ENCODE measurements around the gene DPYD.

Gene DPYD

DNA sequence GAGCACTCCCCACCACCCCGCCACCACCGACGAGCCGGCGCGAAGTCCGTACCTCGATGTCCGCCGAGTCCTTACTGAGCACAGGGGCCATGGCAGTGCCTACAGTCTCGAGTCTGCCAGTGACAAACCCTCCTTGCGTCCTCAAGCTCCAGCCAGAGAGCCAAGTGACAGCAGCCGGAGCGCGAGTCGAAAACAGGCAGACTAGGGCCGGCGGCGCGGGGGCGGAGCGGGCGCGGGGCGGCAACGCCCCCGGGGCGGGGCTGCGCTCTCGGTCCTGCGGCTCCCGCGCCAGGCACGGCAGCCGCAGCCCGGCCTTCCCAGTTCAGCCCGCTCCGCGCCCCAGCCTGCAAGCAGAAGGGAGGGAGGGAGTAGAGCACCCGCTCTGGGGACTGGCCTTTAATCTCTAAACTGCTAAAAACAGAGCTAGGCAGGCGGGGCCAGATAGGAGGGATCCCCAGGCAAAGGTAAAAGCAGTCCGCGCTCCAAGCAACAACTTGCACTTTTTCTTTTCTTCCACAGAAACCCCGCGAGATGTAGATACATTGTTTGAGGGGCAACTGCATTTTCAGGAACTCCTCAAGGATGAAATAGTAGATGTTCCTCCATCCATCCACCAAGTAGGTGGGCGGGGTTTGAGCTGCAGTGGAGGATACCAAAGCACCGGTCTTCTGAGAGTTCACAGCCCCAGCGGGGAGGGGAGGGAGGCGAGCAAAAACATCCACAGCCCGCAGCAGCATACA, at the start of gene DPYD:
Gene DPYD (minus strand): TSS at position 203 of the 740 bp plus-strand sequence. CDS start 112 bp downstream, at position 91.
- DNase-seq (ENCODE audit: low read depth in 1 of 2, low spot score in 1 of 2) = peak; percentile 66 to 74

- DNase-seq (ENCODE audit: low read depth in 1 of 2, low spot score in 1 of 2) = no peak
Observed at GRCh38 chr1:97960470-97960869, 39.6 kb upstream of the DPYD start.

DNA sequence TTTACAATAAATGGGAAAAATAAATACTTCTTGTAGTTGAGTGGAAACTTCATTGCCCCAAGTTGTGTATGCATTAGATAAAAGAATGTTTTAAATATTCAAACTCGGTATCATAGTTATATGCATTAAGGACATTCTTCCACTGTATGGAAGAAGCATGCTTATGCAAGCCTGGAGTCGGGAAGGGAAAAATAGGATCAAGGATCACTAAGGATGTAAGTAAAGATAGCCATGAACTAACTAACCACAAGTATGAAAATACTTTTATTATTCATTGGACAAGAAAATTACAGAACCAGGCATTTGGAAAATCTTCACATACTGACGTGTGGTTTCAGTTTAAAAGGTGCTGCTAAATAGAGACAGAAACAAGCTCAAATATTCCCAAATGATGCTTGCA, 26.9 kb upstream of the DPYD start:
- DNase-seq (ENCODE audit: low read depth in 1 of 2, low spot score in 1 of 2) = no peak

GRCh38 chr1:97943354-97943753, 22.5 kb upstream of the DPYD start:
- no peak for DNase-seq (ENCODE audit: low read depth in 1 of 2, low spot score in 1 of 2)

DNA sequence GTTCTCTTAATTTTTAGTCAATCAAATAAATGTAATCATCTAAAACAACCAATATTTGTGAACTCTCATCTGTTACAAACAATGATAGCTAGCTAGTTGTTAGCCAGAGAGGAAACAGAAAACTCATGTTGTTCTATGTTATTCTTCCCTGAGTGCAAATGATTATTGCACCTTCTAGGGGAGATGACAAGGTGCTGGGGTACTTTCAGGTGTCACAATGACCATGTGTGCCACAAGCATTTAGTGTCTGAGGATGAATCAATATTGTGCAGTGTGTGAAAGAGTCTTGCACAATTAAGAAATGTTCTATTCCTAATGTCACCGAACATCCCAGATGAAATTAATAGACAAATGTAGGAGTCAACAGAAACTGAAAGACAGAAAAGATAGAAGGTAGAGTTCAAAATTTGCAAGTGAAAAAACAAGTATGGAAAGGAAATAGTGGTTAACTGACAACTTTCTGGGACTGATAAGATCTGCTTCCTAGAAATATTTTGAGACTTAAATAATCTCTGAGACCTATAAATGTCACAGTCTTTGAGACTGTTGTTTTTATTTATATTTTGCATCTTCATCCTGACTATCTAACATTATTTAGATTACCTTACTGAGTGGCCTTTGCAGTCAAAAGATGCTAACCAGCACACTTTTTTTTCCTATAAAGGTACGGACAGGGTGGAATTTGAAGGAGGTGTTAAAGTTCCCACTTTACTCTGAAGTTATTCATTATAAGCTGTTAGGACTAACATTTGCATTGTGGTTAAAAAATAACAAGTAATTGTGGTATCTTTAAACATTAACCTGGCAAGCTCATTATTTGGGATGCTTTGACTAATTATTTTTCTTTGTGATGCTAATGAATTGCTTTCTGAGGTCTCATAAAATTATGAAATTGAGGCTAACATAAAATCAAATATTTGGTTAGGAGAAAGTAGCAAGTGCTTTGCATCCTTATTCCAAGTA, 21.6 kb upstream of the DPYD start:
- DNase-seq (ENCODE audit: low read depth in 1 of 2, low spot score in 1 of 2) = no peak

- no peak for DNase-seq (ENCODE audit: low read depth in 1 of 2, low spot score in 1 of 2)
Observed at GRCh38 chr1:97938285-97938642, 17.4 kb upstream of the DPYD start.

- DNase-seq (ENCODE audit: low read depth in 1 of 2, low spot score in 1 of 2) = no peak
Observed at GRCh38 chr1:97936976-97937375, 16.1 kb upstream of the DPYD start.

DNA sequence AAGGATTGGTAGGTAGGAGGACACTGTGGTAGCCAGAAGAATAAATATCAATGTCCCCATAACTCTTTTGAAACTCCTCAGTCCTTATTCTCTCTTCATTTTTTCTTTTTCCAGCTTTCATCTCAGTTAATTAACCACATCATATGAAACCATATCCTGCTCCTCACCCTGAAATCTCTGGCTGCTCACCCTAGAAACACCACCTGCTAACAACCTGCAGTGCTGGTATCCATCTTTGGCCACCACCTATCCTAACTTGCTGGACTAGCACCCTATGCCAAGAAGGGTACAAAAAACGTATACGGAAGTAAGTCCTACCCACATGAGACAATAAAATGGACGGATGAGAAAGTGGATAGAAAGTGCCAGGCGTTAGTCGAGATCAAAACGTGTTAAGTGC, 13.7 kb upstream of the DPYD start:
- no peak for DNase-seq (ENCODE audit: low read depth in 1 of 2, low spot score in 1 of 2)

DNA sequence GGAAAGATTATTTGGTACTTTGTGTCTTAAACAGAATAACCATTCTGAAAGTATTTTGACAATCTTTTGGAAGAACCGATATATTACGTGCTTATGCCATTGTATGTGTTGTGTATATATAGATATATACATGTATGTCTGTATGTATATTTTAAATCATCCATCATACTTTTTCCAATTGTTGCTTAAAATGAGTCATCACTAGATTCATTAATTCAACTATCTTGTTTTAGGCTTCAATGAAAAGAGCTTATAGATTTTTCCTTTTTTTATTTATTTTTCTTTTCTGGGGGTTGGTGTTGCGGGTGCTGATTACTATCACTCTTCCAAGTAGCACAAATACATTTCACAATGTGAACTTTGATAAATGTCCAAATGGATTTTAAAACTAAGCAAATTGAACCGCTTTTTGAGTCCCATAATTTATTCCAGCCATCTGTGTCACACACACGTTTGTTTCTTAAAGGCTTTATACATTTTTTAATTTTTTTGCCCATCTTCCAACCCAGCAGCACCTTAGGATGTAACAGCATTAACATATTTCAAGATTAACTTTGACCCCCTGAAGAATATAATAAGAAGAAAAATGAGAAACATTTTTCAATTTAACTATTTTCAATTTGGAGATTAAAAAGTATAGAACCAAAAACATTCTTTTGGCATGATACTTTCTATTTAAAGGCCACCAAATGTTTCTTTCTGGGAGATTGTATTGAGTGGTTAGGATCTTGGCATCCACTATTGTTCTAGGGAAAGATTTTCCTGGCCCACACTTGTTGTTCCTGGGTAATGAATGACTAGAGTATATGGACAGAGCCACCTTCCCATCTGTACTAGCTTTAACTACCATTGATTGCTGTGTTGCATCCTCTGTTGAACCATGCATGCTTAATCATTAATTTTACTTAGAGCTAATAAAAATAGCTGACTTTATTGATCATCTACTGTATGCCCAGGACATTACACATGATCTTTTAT, 9.3 kb upstream of the DPYD start:
- no peak for DNase-seq (ENCODE audit: low read depth in 1 of 2, low spot score in 1 of 2)

GRCh38 chr1:97926017-97926708, 5.3 kb upstream of the DPYD start:
- DNase-seq (ENCODE audit: low read depth in 1 of 2, low spot score in 1 of 2) = no peak

DNA sequence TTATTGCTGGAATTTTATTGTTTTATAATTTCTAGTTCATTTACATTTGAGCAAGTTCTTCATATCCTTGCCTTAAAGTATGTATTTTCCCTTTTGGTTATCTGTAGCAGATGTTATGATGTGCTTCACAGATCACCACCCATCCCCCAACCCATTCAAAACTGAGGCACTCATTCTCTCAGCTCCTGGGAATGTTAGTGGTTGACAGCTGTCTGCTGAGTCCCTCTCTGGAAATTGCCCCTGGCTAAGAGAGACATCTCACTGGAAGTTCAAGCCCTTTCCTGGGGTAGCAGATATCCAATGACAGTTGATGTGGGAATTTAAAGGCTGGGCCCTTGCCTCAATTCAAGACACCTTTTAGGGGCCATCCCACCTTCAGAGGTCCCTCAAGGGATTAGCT, 4.3 kb upstream of the DPYD start:
- DNase-seq (ENCODE audit: low read depth in 1 of 2, low spot score in 1 of 2) = no peak

DNA sequence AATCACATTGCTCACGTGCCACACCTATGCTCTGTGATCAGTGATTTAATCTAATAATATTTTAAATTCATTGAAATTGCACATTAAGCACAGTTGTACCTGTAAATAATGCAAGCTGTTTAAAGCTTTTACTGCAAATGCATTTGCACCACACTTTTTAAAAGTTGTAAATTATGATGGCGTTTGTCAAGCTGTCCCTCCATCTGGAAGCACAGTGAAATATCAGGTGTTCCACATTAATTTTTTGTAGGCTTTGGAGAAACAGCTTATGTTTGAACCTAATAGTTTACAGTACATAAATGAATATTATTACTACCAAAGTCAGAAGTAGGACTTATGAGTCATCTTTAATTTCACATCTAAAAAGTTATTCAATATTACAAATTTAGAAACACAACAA, 3.0 kb upstream of the DPYD start:
- DNase-seq (ENCODE audit: low read depth in 1 of 2, low spot score in 1 of 2) = no peak

DNA sequence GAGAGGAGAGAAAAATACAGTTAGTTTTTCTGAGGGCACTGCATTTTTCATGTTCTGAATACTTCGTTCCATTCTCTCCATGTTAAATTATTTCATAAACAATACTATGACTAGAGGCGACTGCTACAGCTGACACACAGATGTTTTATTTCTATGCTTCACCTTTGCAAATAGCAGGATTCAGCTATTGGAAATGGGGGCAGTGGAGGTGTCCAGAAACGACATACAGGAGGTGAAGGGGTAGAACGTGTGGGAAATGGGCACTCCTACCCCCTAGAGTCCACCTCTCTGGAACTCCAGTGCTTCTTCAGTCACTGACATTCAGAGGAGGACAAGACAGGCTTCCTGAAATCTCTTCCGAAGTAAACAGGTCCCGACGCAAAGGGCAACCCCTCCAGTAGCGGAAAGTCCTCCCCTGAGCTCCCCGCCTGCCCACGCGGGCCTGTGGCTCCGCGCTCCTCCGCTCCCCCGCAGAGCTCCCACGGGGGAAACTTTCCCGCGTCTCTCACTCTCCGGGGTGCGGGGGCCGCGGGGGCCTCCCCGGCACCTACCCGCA, 480 bp downstream of the DPYD start:
- DNase-seq (ENCODE audit: low read depth in 1 of 2, low spot score in 1 of 2) = no peak

DNA sequence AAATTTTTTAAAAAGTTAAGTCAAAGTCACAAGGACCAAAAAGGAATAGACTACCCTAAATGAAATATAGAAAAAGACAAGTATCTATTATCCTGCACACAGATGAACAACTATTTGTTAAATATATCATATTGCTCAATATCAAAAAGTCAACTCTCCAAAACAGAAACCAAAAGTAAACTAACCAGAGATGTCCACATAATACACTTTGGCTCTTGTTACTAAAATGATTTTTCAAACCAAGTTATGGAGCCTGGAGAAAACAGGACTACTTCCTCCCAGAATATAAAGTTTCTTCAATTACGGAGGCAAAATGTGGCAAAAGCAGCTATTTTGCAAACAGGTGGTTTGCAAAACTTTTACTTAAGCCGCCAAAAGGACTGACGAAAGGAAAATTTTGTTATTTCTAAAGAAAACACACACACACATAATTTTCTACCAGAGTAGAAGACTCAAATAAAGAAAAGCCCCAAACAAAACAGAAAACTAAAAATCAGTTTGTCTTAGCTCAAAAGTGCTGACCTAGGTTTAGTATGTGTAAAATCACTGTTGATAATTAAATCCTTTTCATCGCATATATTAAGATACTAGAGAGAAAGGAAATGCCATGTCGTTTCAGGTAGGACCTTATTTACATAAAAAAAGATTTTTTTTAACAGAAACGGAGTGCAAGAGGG, 1.1 kb downstream of the DPYD start:
- no peak for DNase-seq (ENCODE audit: low read depth in 1 of 2, low spot score in 1 of 2)

GRCh38 chr1:97918961-97919360, 1.9 kb downstream of the DPYD start:
- no peak for DNase-seq (ENCODE audit: low read depth in 1 of 2, low spot score in 1 of 2)

DNA sequence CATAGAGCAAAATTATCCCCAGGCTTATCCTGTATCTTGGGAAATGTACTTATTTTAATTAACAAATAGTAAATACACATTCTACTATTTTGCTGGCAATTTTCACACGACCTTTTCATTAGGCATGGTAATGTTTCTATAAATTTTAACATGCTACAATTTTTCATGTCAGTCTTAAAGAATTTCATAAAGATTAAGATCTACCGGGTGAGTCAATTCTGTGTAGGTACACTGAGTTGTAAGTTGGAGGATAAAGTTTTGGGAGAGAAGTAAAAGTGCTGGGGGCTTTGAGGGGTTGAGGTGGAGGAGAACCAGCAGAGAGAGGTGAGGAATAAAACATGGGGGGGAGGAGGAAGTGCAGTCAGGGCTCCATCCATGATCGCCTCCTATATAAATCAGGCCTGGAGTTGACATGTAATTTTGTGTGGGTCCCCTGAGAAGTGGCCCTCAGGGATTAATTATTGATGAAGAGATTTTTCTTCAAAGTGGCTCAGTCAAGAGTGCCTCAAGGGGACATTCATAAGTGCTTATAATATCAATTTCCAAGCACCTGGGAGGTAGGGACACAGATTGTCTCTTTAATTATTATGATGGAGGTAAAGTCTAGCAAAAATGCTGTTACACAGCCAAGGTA, 7.2 kb downstream of the DPYD start:
- DNase-seq (ENCODE audit: low read depth in 1 of 2, low spot score in 1 of 2) = no peak

- no peak for DNase-seq (ENCODE audit: low read depth in 1 of 2, low spot score in 1 of 2)
Observed at GRCh38 chr1:97911266-97912215, 9.3 kb downstream of the DPYD start.

DNA sequence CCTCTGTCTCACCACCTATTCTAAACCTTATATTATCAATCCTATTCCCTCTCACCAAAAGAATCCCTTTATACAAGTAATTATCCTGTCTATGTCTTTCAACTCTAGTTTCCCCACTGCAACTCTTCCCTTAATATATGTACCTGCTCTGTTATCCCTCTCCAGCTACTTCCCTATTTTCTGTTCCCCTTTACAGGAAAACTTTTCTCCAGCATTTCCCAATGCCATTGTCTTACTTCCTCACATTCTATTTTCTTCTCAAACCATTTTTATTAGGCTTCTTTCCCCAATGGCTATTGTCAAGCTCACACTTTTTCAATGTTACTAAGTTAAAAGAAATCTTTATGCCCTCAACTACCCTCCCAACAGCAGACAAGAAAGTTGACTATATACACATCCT, 11.6 kb downstream of the DPYD start:
- no peak for DNase-seq (ENCODE audit: low read depth in 1 of 2, low spot score in 1 of 2)

Measured in activated T-helper 1 cell treated with anti-CD3 and anti-CD28 coated beads, Interleukin-2, amount 50 U/mL, for 16 hours (primary cell).